HFFc6 (cell line): ENCODE measurements around the gene GPX5. TPM values are rescaled to one million over a fixed set of nuclear protein-coding genes. Genes with fewer than 3 reads are reported as not detected.
"Not testable (repeated sequence)": the region's sequence is repeated elsewhere in the genome, so short reads cannot be mapped to it uniquely, and the experiment has no call there.

ENCODE experiments used
- DNase-seq: peaks from one replicate; pipeline ENCODE4 v3.0.0-alpha.2; 2018
- H3K27ac Mint-ChIP-seq: 2 replicates; pipeline ENCODE4 v1.8.0; 2020; ENCODE audit warnings: mild to moderate bottlenecking, mixed read lengths
- H3K27me3 Mint-ChIP-seq: 2 replicates; pipeline ENCODE4 v1.8.0; 2021; ENCODE audit warnings: mild to moderate bottlenecking, moderate library complexity, mixed read lengths; ENCODE audit not compliant: insufficient read depth
- H3K36me3 Mint-ChIP-seq: 2 replicates; pipeline ENCODE4 v1.8.0; 2021; ENCODE audit warnings: low read depth, mixed read lengths
- H3K4me1 Mint-ChIP-seq: 2 replicates; pipeline ENCODE4 v1.8.0; 2020; ENCODE audit warnings: low read depth, mixed read lengths
- H3K4me3 Mint-ChIP-seq: 2 replicates; pipeline ENCODE4 v1.8.0; 2020; ENCODE audit warnings: mild to moderate bottlenecking, moderate library complexity, mixed read lengths
- H3K9me3 Mint-ChIP-seq: 2 replicates; pipeline ENCODE4 v1.8.0; 2020; ENCODE audit warnings: mild to moderate bottlenecking, mixed read lengths
- total RNA-seq, 6 experiments: library from RNA; stranded (reverse); fragmentation: NEBNext Ultra II Directional; extraction: Animal tissue kit (Norgen Biotek cat#: 25700); gene quantifications; 2 replicates in 1 of 6; 3 replicates in 5 of 6; pipeline ENCODE4 v1.2.3, GENCODE V29; 2021
- TF ChIP-seq, protein P1 (sequence below): fragments of 200-600 bp; sonication (generic); IDR thresholded peaks from 2 replicates; pipeline ENCODE4 v1.5.0; 2021; ENCODE audit warnings: antibody characterized with exemption, mild to moderate bottlenecking

Gene GPX5
- total RNA-seq, 6 experiments from 2014 or later, result not detected

- no peak for DNase-seq
- TF ChIP-seq, protein P1, sequence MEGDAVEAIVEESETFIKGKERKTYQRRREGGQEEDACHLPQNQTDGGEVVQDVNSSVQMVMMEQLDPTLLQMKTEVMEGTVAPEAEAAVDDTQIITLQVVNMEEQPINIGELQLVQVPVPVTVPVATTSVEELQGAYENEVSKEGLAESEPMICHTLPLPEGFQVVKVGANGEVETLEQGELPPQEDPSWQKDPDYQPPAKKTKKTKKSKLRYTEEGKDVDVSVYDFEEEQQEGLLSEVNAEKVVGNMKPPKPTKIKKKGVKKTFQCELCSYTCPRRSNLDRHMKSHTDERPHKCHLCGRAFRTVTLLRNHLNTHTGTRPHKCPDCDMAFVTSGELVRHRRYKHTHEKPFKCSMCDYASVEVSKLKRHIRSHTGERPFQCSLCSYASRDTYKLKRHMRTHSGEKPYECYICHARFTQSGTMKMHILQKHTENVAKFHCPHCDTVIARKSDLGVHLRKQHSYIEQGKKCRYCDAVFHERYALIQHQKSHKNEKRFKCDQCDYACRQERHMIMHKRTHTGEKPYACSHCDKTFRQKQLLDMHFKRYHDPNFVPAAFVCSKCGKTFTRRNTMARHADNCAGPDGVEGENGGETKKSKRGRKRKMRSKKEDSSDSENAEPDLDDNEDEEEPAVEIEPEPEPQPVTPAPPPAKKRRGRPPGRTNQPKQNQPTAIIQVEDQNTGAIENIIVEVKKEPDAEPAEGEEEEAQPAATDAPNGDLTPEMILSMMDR, result peak; percentile 34; the same call in 1 of the 2 replicates
- no peaks in the 10 kb centered on the region for H3K9me3 Mint-ChIP-seq
- H3K36me3 Mint-ChIP-seq, result no peaks in the 10 kb centered on the region
- no peaks in the 10 kb centered on the region for H3K4me1 Mint-ChIP-seq
- no peak overlapping the region for H3K4me3 Mint-ChIP-seq
- no peak overlapping the region for H3K27ac Mint-ChIP-seq
- H3K27me3 Mint-ChIP-seq, result peaks cover 1% of the 10 kb centered on the region; the same call in 1 of the 2 replicates
These were observed 29.4 kb upstream of the GPX5 start for GRCh38 chr6:28496099-28496779.

- H3K4me1 Mint-ChIP-seq, result no peaks in the 10 kb centered on the region
- TF ChIP-seq, protein P1, result no peak
- peaks cover 1% of the 10 kb centered on the region; the same call in 1 of the 2 replicates for H3K27me3 Mint-ChIP-seq
- H3K4me3 Mint-ChIP-seq, result no peak overlapping the region
- H3K27ac Mint-ChIP-seq, result no peak overlapping the region
- DNase-seq, result no peak
- no peaks in the 10 kb centered on the region for H3K36me3 Mint-ChIP-seq
- H3K9me3 Mint-ChIP-seq, result no peaks in the 10 kb centered on the region
These were observed 28.4 kb upstream of the GPX5 start for GRCh38 chr6:28497306-28497705.

GRCh38 chr6:28497893-28498292 is 27.8 kb upstream of the GPX5 start:
- Mint-ChIP-seq H3K36me3 (no peaks in the 10 kb centered on the region), H3K4me3 (no peak overlapping the region)

DNA sequence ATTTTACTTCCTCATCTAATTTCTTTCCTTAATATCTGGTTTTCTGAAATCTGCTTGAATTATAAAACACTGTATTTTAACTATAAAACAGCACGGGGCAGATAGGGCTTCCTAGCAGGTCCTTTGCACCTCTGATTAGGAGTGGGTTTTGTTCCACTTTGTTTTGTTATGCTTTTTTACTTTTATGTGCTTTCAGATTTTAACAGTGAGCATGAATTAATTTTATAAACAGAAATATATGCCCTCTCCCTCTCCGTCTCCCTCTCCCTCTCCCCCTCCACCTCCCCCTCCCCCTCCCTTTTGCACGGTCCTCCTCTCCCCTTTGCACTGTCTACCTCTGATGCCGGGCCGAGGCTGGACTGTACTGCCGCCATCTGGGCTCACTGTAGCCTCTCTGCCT is 24.4 kb upstream of the GPX5 start:
- H3K4me3 Mint-ChIP-seq, result no peak overlapping the region
- no peak for DNase-seq
- no peaks in the 10 kb centered on the region for H3K36me3 Mint-ChIP-seq
- H3K4me1 Mint-ChIP-seq, result no peaks in the 10 kb centered on the region
- TF ChIP-seq, protein P1, result no peak
- no peaks in the 10 kb centered on the region for H3K9me3 Mint-ChIP-seq
- H3K27me3 Mint-ChIP-seq, result peaks cover 3% of the 10 kb centered on the region; the same call in 1 of the 2 replicates
- H3K27ac Mint-ChIP-seq, result no peak overlapping the region

More at GRCh38 chr6:28497893-28498292, 27.8 kb upstream of the GPX5 start:
- Mint-ChIP-seq H3K4me1 (no peaks in the 10 kb centered on the region), H3K27me3 (peaks cover 1% of the 10 kb centered on the region; the same call in 1 of the 2 replicates), H3K27ac (no peak overlapping the region), H3K9me3 (no peaks in the 10 kb centered on the region)
- TF ChIP-seq, protein P1, result no peak
- DNase-seq, result no peak

GRCh38 chr6:28502136-28502535 is 23.5 kb upstream of the GPX5 start:
- not testable (repeated sequence) for DNase-seq, H3K4me1 Mint-ChIP-seq, H3K36me3 Mint-ChIP-seq, H3K27me3 Mint-ChIP-seq, H3K27ac Mint-ChIP-seq, H3K4me3 Mint-ChIP-seq, H3K9me3 Mint-ChIP-seq

DNA sequence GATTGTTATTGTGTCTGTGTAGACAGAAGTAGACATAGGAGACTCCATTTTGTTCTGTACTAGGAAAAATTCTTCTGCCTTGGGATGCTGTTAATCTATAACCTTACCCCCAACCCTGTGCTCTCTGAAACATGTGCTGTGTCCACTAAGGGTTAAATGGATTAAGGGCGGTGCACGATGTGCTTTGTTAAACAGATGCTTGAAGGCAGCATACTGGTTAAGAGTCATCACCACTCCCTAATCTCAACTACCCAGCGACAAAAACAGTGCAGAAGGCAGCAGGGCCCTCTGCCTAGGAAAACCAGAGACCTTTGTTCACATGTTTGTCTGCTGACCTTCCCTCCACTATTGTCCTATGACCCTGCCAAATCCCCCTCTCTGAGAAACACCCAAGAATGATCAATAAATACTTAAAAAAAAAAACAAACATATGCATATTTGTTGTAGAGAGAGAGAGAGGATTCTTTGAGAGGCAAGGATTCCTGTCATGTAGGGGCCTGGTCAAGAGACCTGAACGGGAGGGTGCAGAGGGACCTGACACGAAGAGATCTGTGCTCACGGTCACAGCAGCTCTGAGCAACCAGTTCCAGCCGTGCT is 22.9 kb upstream of the GPX5 start:
- not testable (repeated sequence) for H3K9me3 Mint-ChIP-seq, H3K27me3 Mint-ChIP-seq, H3K36me3 Mint-ChIP-seq, DNase-seq, H3K4me3 Mint-ChIP-seq, H3K4me1 Mint-ChIP-seq, H3K27ac Mint-ChIP-seq
